HepG2 (cell line): ENCODE results near the gene CALN1. TPM values are rescaled to one million over a fixed set of nuclear protein-coding genes. Genes with fewer than 3 reads are reported as not detected.

ENCODE experiments used
- ATAC-seq: fragments of 200-7000 bp; cut with Tn5 transposase; 3 replicates; pipeline ENCODE4 v1.9.1; 2020; ENCODE audit warnings: mild to moderate bottlenecking, moderate library complexity
- BruUV-seq: library from RNA; stranded (reverse); fragments of 400-500 nt; replicated peaks from 2 replicates; lab custom pipeline; 2021; lab: Mats Ljungman, UMichigan
- CTCF ChIA-PET: fragments of 300-600 bp; formaldehyde crosslinking; extraction: SDS; loops from one replicate; lab custom pipeline; 2021; ENCODE audit warnings: low total read pairs, inconsistent platforms, low intra/inter-chr PET ratio; lab: Yijun Ruan, JAX
- POLR2A ChIA-PET: fragments of 350-600 bp; sonication (Branson Sonifier 250); formaldehyde crosslinking; loops from one replicate; lab custom pipeline; 2020; ENCODE audit warnings: antibody characterized with exemption, inconsistent platforms; lab: Yijun Ruan, JAX
- DNase-seq: peaks from one replicate; pipeline ENCODE4 v3.0.0-alpha.2; 2015; ENCODE audit warnings: low spot score
- FAIRE-seq: peaks from 3 replicates; lab custom pipeline; 2011; peaks lifted over from hg19 to GRCh38; lab: Jason Lieb, UNC
- H2AFZ ChIP-seq: one replicate; pipeline ENCODE4 v1.6.1; 2011; ENCODE audit warnings: low read length, inconsistent platforms
- H3K27ac ChIP-seq: fragments of 300-600 bp; 3 replicates; pipeline ENCODE4 v1.8.0; 2011; ENCODE audit warnings: mixed run types, mild to moderate bottlenecking, mixed read lengths, low read length, inconsistent platforms; ENCODE audit not compliant: insufficient read depth; ENCODE audit errors: extremely low read length
- H3K27me3 ChIP-seq, 2 experiments: fragments of 200-600 bp in 1 of 2; 2 replicates in 1 of 2; 3 replicates in 1 of 2; pipeline versions ENCODE4 v1.6.0 to v1.8.0; 2011; ENCODE audit warnings: low read length in 2 of 2, mild to moderate bottlenecking in 2 of 2, moderate library complexity in 2 of 2, inconsistent platforms in 1 of 2; ENCODE audit not compliant: insufficient read depth in 2 of 2, control insufficient read depth in 1 of 2
- H3K36me3 ChIP-seq, 2 experiments: fragments of 200-600 bp in 1 of 2; replicated peaks in 1 of 2; 2 replicates in 1 of 2; 3 replicates in 1 of 2; pipeline versions ENCODE4 v1.5.1 to v1.8.0; 2011; ENCODE audit warnings: low read length in 2 of 2, inconsistent platforms in 1 of 2; ENCODE audit not compliant: insufficient read depth in 2 of 2, control insufficient read depth in 1 of 2
- H3K4me1 ChIP-seq: 2 replicates; pipeline ENCODE4 v1.5.1; 2012; ENCODE audit warnings: low read length, inconsistent platforms; ENCODE audit not compliant: insufficient read depth
- H3K4me2 ChIP-seq: 2 replicates; pipeline ENCODE4 v1.6.0; 2011; ENCODE audit warnings: low read depth, low read length, inconsistent platforms
- H3K4me3 ChIP-seq, 3 experiments: fragments of 200-600 bp in 1 of 3; sonication (generic), shearing (Covaris generic) in 1 of 3; replicated peaks in 1 of 3; 2 replicates each; pipeline ENCODE4 v1.5.1; 2011 to 2016; ENCODE audit warnings: low read length in 3 of 3, inconsistent platforms in 2 of 3, low read depth in 2 of 3, mild to moderate bottlenecking in 2 of 3, control low read depth in 1 of 3, mixed read lengths in 1 of 3; ENCODE audit not compliant: insufficient read depth in 1 of 3
- H3K79me2 ChIP-seq: one replicate; pipeline ENCODE4 v1.6.1; 2011; ENCODE audit warnings: low read length, inconsistent platforms; ENCODE audit not compliant: insufficient read depth
- H3K9ac ChIP-seq: 2 replicates; pipeline ENCODE4 v1.6.0; 2011; ENCODE audit warnings: mild to moderate bottlenecking, low read depth, low read length, inconsistent platforms; ENCODE audit not compliant: insufficient read depth
- H3K9me3 ChIP-seq: 2 replicates; pipeline ENCODE4 v1.5.1; 2012; ENCODE audit warnings: mild to moderate bottlenecking, low read length
- H4K20me1 ChIP-seq: 2 replicates; pipeline ENCODE4 v1.6.0; 2011; ENCODE audit warnings: inconsistent platforms, mild to moderate bottlenecking, low read length, moderate library complexity; ENCODE audit not compliant: insufficient read depth
- CC2D1A ChIP-seq: sonication (generic); formaldehyde crosslinking; IDR thresholded peaks from 2 replicates; pipeline ENCODE4 v1.8.1; 2023; ENCODE audit warnings: mild to moderate bottlenecking, missing genetic modification reagents
- MEF2D ChIP-seq: sonication (generic); formaldehyde crosslinking; IDR thresholded peaks from 2 replicates; pipeline ENCODE4 v1.5.1; 2020; ENCODE audit warnings: mild to moderate bottlenecking, missing genetic modification reagents
- MIXL1 ChIP-seq: IDR thresholded peaks from 2 replicates; pipeline ENCODE4 v1.6.1; 2016
- RARG ChIP-seq: sonication (generic); formaldehyde crosslinking; IDR thresholded peaks from 2 replicates; pipeline ENCODE4 v1.4.0; 2020; ENCODE audit warnings: low read depth, mild to moderate bottlenecking, missing genetic modification reagents
- THAP9 ChIP-seq: sonication (generic); formaldehyde crosslinking; IDR thresholded peaks from 2 replicates; pipeline ENCODE4; 2020; ENCODE audit warnings: missing genetic modification reagents, mild to moderate bottlenecking, borderline replicate concordance
- ZFP1 ChIP-seq: IDR thresholded peaks from 2 replicates; pipeline ENCODE4 v1.6.1; 2016
- ZNF280B ChIP-seq: sonication (generic); formaldehyde crosslinking; IDR thresholded peaks from 2 replicates; pipeline ENCODE4 v1.5.0; 2020; ENCODE audit warnings: missing genetic modification reagents, mild to moderate bottlenecking, borderline replicate concordance
- ZNF446 ChIP-seq: sonication (generic); formaldehyde crosslinking; IDR thresholded peaks from 2 replicates; pipeline ENCODE4 v1.5.0; 2020; ENCODE audit warnings: mild to moderate bottlenecking, missing genetic modification reagents
- ZNF547 ChIP-seq: sonication (generic); formaldehyde crosslinking; IDR thresholded peaks from 2 replicates; pipeline ENCODE4 v1.5.1; 2020; ENCODE audit warnings: mild to moderate bottlenecking, missing genetic modification reagents
- ZNF619 ChIP-seq: sonication (generic); formaldehyde crosslinking; IDR thresholded peaks from 2 replicates; pipeline ENCODE4 v1.4.0; 2020; ENCODE audit warnings: mild to moderate bottlenecking, missing genetic modification reagents
- WGBS: methylation state at CpG from one replicate; pipeline ENCODE4 v1.1.6; 2017; ENCODE audit warnings: low lambda C conversion rate; 5-methylcytosine and 5-hydroxymethylcytosine counted together
- in situ Hi-C: cut with HindIII; loops from 2 replicates; pipeline ENCODE4 v1.10.0; 2017; ENCODE audit warnings: low pct_unique_long_range_greater_than_20kb; ENCODE audit not compliant: extremely low pct_ligation_motif_present
- intact Hi-C: fragments of 100-400 bp; cut with micrococcal nuclease; formaldehyde crosslinking; loops from one replicate; pipeline ENCODE4 v1.10.0; 2022; ENCODE audit not compliant: unreplicated experiment
- polyA plus RNA-seq, 8 experiments: library from polyadenylated mRNA; depleted of rRNA in 3 of 8; stranded (reverse) in 7 of 8; unstranded in 1 of 8; fragments of >200 nt; fragmentation: Illumina TruSeq in 4 of 8; extraction: Trizol in 4 of 8; gene quantifications; 2 replicates each; pipeline versions ENCODE4 v1.2.1 to v1.2.3, GENCODE V29; 2011 to 2016; ENCODE audit warnings: low read depth in 4 of 8, missing spikeins in 1 of 8, mixed read lengths in 1 of 8; ENCODE audit not compliant: insufficient read depth in 1 of 8
- total RNA-seq, 5 experiments: library from RNA; depleted of rRNA; stranded (reverse); fragments of >200 nt; fragmentation: Illumina TruSeq; extraction: Trizol; gene quantifications; 2 replicates each; pipeline ENCODE4 v1.2.3, GENCODE V29; 2016; ENCODE audit warnings: low read depth in 1 of 5
- TF ChIP-seq, protein P1 (sequence below): sonication (generic); formaldehyde crosslinking; IDR thresholded peaks from 2 replicates; pipeline ENCODE4 v1.5.1; 2020; ENCODE audit warnings: missing genetic modification reagents, mild to moderate bottlenecking, borderline replicate concordance

Gene CALN1
- total and polyA plus RNA-seq, 2 of the 13 experiments (the other 11 are each of a cell fraction or from before 2014, with no cell fraction given) = not detected

- 33% methylated on average over 3 of the region's 3 CpGs for WGBS
- H3K4me2 ChIP-seq = no peak overlapping the region
- H3K4me3 ChIP-seq = no peak overlapping the region
- no peaks in the 10 kb centered on the region for H3K27me3 ChIP-seq
- DNase-seq (no peak), FAIRE-seq (no peak), ATAC-seq (no peak)
- ChIA-PET CTCF (no interaction called here), POLR2A (no interaction called here)
- H3K79me2 ChIP-seq = no peaks in the 10 kb centered on the region
- no TSS peak for BruUV-seq
- H3K4me1 ChIP-seq = no peaks in the 10 kb centered on the region
- no peaks in the 10 kb centered on the region for H4K20me1 ChIP-seq
- peaks cover 21% of the 10 kb centered on the region for H3K9me3 ChIP-seq
- H3K36me3 ChIP-seq = no peaks in the 10 kb centered on the region
- H3K9ac ChIP-seq = no peak overlapping the region
- in situ Hi-C loops = no loop called here
- H2AFZ ChIP-seq = no peak overlapping the region
- intact Hi-C loops = no loop called here
- TF ChIP-seq, protein P1, sequence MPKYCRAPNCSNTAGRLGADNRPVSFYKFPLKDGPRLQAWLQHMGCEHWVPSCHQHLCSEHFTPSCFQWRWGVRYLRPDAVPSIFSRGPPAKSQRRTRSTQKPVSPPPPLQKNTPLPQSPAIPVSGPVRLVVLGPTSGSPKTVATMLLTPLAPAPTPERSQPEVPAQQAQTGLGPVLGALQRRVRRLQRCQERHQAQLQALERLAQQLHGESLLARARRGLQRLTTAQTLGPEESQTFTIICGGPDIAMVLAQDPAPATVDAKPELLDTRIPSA = no peak
- TF ChIP-seq MIXL1 (CRISPR knock-in tag) (no peak), ZNF280B (CRISPR knock-in tag) (no peak), ZNF547 (no peak), RARG (CRISPR knock-in tag) (no peak), ZFP1 (CRISPR knock-in tag) (no peak), CC2D1A (CRISPR knock-in tag) (no peak), ZNF619 (CRISPR knock-in tag) (no peak), ZNF446 (no peak), MEF2D (CRISPR knock-in tag) (no peak), THAP9 (no peak)
- no peak overlapping the region for H3K27ac ChIP-seq
Measured at GRCh38 chr7:72170475-72170874, 241.7 kb downstream of the CALN1 start.
